Mammary epithelial cell (primary cell): Measurements from ENCODE around the gene KANK4.

Experiments
- EZH2 ChIP-seq: IDR thresholded peaks from 2 replicates; pipeline ENCODE4 v1.6.1; 2012; ENCODE audit warnings: low read length, inconsistent platforms, borderline replicate concordance
- TF ChIP-seq, protein P1 (sequence below), 2 donors: IDR thresholded peaks in 1 of 2; conservative IDR thresholded peaks in 1 of 2; 2 replicates each; pipeline ENCODE4 v1.5.1; 2011 to 2012; ENCODE audit warnings: inconsistent platforms in 2 of 2, low read length in 2 of 2, mild to moderate bottlenecking in 2 of 2, control low read depth in 1 of 2, low read depth in 1 of 2; ENCODE audit not compliant: insufficient read depth in 1 of 2; ENCODE audit errors: extremely low read depth in 1 of 2

DNA sequence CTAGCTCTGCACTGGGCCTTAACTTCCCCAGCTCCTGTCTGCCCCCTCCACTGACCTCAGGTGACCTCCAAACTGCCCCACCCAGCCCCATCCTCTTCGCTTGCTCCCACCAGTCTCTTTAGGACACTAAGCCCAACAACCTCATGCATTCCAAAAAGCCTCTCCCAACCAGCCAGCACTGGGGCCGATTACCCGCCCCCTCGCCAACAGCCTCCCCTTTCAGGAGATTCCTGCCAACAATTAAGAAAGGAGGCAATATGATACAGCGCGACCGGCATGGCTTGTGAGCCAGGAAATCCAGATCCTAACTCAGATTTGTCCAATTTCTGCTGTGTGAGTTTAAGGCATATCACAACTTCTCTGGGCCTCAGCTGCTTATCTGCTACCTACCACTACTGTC, 14.7 kb downstream of the KANK4 start:
- TF ChIP-seq, protein P1, sequence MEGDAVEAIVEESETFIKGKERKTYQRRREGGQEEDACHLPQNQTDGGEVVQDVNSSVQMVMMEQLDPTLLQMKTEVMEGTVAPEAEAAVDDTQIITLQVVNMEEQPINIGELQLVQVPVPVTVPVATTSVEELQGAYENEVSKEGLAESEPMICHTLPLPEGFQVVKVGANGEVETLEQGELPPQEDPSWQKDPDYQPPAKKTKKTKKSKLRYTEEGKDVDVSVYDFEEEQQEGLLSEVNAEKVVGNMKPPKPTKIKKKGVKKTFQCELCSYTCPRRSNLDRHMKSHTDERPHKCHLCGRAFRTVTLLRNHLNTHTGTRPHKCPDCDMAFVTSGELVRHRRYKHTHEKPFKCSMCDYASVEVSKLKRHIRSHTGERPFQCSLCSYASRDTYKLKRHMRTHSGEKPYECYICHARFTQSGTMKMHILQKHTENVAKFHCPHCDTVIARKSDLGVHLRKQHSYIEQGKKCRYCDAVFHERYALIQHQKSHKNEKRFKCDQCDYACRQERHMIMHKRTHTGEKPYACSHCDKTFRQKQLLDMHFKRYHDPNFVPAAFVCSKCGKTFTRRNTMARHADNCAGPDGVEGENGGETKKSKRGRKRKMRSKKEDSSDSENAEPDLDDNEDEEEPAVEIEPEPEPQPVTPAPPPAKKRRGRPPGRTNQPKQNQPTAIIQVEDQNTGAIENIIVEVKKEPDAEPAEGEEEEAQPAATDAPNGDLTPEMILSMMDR (conservative IDR thresholded peaks at IDR 0.05 in 1 of 2, IDR thresholded peaks at IDR 0.05 in 1 of 2; ENCODE audit: extremely low read depth in 1 of 2, insufficient read depth in 1 of 2, low read depth in 1 of 2, low read length in 2 of 2) = no peak
- TF ChIP-seq EZH2 = no peak
